Stomach (tissue), 4 donors: Measurements from ENCODE around the gene BTBD6.

Experiments used
- EP300 ChIP-seq: sonication (generic); formaldehyde crosslinking; IDR thresholded peaks from one replicate; pipeline ENCODE4 v1.6.1; 2017; ENCODE audit warnings: antibody characterized with exemption
- POLR2A ChIP-seq, 4 donors: fragments of 450-650 bp; IDR thresholded peaks; one replicate each; pipeline ENCODE4 v1.6.1; 2016; ENCODE audit warnings: antibody characterized with exemption in 4 of 4, control low read depth in 2 of 4, mild to moderate bottlenecking in 1 of 4, moderate library complexity in 1 of 4
- POLR2AphosphoS5 ChIP-seq, 3 donors: sonication (generic); formaldehyde crosslinking; IDR thresholded peaks; one replicate each; pipeline ENCODE4 v1.6.1; 2016; ENCODE audit warnings: antibody characterized with exemption in 3 of 3
- TF ChIP-seq, protein P1 (sequence below), 7 experiments: fragments of 450-650 bp in 4 of 7; fragments of 200-600 bp in 3 of 7; sonication (generic) in 3 of 7; IDR thresholded peaks; one replicate each; pipeline ENCODE4 v1.5.1; 2016 to 2019; ENCODE audit warnings: antibody characterized with exemption in 7 of 7, control low read depth in 2 of 7, mild to moderate bottlenecking in 1 of 7

GRCh38 chr14:105294142-105294597, 45.8 kb downstream of the BTBD6 start:
- TF ChIP-seq POLR2AphosphoS5 (IDR thresholded peaks at IDR 0.05) = no peak
- TF ChIP-seq, protein P1, sequence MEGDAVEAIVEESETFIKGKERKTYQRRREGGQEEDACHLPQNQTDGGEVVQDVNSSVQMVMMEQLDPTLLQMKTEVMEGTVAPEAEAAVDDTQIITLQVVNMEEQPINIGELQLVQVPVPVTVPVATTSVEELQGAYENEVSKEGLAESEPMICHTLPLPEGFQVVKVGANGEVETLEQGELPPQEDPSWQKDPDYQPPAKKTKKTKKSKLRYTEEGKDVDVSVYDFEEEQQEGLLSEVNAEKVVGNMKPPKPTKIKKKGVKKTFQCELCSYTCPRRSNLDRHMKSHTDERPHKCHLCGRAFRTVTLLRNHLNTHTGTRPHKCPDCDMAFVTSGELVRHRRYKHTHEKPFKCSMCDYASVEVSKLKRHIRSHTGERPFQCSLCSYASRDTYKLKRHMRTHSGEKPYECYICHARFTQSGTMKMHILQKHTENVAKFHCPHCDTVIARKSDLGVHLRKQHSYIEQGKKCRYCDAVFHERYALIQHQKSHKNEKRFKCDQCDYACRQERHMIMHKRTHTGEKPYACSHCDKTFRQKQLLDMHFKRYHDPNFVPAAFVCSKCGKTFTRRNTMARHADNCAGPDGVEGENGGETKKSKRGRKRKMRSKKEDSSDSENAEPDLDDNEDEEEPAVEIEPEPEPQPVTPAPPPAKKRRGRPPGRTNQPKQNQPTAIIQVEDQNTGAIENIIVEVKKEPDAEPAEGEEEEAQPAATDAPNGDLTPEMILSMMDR (IDR thresholded peaks at IDR 0.05) = no peak
- no peak for TF ChIP-seq POLR2A (IDR thresholded peaks at IDR 0.05)
- no peak for TF ChIP-seq EP300
